Pancreas (tissue), 10 donors: Measurements from ENCODE around the gene EHD4. TPM values are rescaled to one million over a fixed set of nuclear protein-coding genes. Genes with fewer than 3 reads are reported as not detected.

Experiments used
- ATAC-seq, 4 donors: fragments of 200-7000 bp; cut with Tn5 transposase; one replicate each; pipeline versions ENCODE4 v1.8.0 to v1.9.1; 2020; ENCODE audit warnings: mild to moderate bottlenecking in 4 of 4, moderate library complexity in 4 of 4
- DNase-seq, 6 donors: peaks; one replicate each; pipeline ENCODE4 v3.0.0-alpha.2; 2020
- FAIRE-seq: peaks from 2 replicates; lab custom pipeline; 2012; peaks lifted over from hg19 to GRCh38; lab: Jason Lieb, UNC
- H3K27ac ChIP-seq, 4 donors: fragments of 200-600 bp; sonication (generic); 1 replicate in 3 of 4; 2 replicates in 1 of 4; pipeline versions ENCODE4 v1.5.0 to v1.8.0; 2020
- H3K27me3 ChIP-seq, 4 donors: fragments of 200-600 bp; one replicate each; pipeline ENCODE4 v1.8.0; 2021
- H3K36me3 ChIP-seq, 3 donors: fragments of 200-600 bp; sonication (generic) in 1 of 3; one replicate each; pipeline versions ENCODE4 v1.5.0 to v1.8.0; 2020 to 2021
- H3K4me1 ChIP-seq, 3 donors: fragments of 200-600 bp; one replicate each; pipeline ENCODE4 v1.8.0; 2021
- H3K4me3 ChIP-seq, 4 donors: fragments of 200-600 bp; sonication (generic) in 2 of 4; one replicate each; pipeline versions ENCODE4 v1.5.0 to v1.8.0; 2020 to 2021
- H3K9me3 ChIP-seq, 4 donors: fragments of 200-600 bp; one replicate each; pipeline ENCODE4 v1.8.0; 2021
- WGBS, 2 donors: extraction: QIAGEN DNeasy Blood & Tissue Kit; methylation state at CpG; one replicate each; pipeline ENCODE4 v1.1.7; 2013; 5-methylcytosine and 5-hydroxymethylcytosine counted together
- intact Hi-C, 3 donors: fragments of 100-400 bp; cut with DNase I; formaldehyde crosslinking; loops; one replicate each; pipeline versions ENCODE4 v1.11.1 to v1.14.2; 2022
- polyA plus RNA-seq, 2 donors: library from polyadenylated mRNA; stranded (reverse); fragments of 200-250 nt; gene quantifications; one replicate each; pipeline ENCODE4 v1.2.3, GENCODE V29; 2013
- total RNA-seq, 6 donors: library from RNA; stranded (reverse); fragmentation: NEBNext Ultra II Directional in 4 of 6; extraction: Animal tissue kit (Norgen Biotek cat#: 25700) in 4 of 6; gene quantifications; one replicate each; pipeline versions ENCODE4 v1.2.1 to v1.2.4, GENCODE V29; 2021 to 2023
- TF ChIP-seq, protein P1 (sequence below), 4 donors: fragments of 200-600 bp; sonication (generic) in 3 of 4; IDR thresholded peaks; one replicate each; pipeline versions ENCODE4 v1.5.0 to v1.8.0; 2021; ENCODE audit warnings: antibody characterized with exemption in 4 of 4
- donor health status: healthy with polysubstance abuse.
- donor health status: DM: no; HTN: no; CAD: no; lungs with moderate emphysema.
- donor health status: DM: no; HTN: no; CAD: no.
- donor health status: control.
- donor health status: control.
- donor health status: Bipolar disorder and iron deficiency.
- donor health status: DM: yes; HTN: yes; CAD: no.
- donor health status: DM: no; HTN: no; CAD: no.
- donor health status: DM: no; HTN: no; CAD: no.
- donor health status: DM: yes; HTN: yes; CAD: no.

Gene EHD4
- total and polyA plus RNA-seq, 8 donors = 8.1 to 22.8 (median 8.5) TPM

DNA sequence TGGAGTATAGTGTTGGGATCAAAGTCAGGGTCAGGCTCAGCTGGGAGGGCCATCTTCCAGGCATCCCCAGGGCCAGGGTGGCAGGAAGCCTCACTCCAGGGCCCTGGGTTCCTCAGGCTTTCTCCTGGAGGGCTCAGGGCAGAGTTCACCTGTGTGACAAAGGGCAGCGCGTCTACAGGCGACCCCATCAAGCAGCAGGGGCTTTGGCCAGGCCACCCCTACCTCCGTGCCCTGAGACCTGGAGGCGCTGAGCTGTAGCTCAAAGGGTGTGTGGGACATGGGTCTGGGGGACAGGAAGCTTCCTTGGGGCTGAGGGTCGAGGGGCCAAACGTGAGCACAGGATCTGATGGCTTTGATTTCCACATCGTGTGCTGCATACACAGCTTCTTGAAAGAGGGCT is 91.3 kb downstream of the EHD4 start:
- no peaks in the 10 kb centered on the region for H3K9me3 ChIP-seq
- H3K36me3 ChIP-seq = no peaks in the 10 kb centered on the region
- 94 to 96% methylated on average over 8 of the region's 8 CpGs for WGBS, 2 donors
- H3K4me3 ChIP-seq = no peak overlapping the region
- TF ChIP-seq, protein P1, sequence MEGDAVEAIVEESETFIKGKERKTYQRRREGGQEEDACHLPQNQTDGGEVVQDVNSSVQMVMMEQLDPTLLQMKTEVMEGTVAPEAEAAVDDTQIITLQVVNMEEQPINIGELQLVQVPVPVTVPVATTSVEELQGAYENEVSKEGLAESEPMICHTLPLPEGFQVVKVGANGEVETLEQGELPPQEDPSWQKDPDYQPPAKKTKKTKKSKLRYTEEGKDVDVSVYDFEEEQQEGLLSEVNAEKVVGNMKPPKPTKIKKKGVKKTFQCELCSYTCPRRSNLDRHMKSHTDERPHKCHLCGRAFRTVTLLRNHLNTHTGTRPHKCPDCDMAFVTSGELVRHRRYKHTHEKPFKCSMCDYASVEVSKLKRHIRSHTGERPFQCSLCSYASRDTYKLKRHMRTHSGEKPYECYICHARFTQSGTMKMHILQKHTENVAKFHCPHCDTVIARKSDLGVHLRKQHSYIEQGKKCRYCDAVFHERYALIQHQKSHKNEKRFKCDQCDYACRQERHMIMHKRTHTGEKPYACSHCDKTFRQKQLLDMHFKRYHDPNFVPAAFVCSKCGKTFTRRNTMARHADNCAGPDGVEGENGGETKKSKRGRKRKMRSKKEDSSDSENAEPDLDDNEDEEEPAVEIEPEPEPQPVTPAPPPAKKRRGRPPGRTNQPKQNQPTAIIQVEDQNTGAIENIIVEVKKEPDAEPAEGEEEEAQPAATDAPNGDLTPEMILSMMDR (IDR thresholded peaks at IDR 0.05) = no peak
- FAIRE-seq (no peak), ATAC-seq (no peak), DNase-seq (peak in 1 of 6 donors; percentile 62)
- H3K27me3 ChIP-seq = no peaks in the 10 kb centered on the region
- intact Hi-C loops = no loop called here
- no peak overlapping the region for H3K27ac ChIP-seq
- peaks cover 0 to 9% (median 7%) of the 10 kb centered on the region in 3 donors for H3K4me1 ChIP-seq

DNA sequence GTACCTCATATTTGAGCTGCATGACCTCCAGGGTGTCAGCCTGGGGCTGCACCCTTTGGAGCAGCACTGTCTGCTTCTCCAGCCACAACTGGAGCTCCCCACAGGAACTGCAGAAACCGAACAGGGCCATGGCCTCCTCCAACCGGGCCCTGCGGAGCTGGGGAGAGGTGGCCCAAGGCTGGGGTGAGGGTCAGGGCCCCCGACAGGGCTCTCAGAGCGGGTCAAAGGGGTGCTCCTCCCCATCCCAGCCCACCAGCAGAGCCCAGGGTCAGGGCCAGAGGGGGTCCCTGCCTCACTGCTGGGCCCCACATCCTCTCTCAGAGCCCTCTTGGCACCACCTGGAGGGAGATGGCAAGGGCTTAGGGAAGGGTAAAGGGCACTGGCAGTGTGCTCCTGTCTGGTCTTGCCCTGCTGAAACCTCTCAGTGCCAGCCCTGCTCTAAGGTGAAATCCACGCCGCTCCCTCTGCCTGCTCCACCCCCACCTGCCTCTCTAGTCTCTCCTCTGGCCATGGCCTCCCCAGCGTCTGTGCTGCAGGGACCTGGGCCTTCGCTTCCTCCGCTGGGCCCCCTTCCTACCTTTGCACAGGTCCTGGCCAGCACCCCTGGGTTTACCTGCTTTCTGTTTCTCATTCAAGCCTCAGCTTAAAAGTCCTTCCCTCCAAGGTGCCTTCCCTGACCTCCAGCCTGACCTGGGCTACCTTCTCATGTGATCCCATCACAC is 92.0 kb downstream of the EHD4 start:
- ATAC-seq (no peak), FAIRE-seq (no peak), DNase-seq (peak in 1 of 6 donors; percentile 59)
- TF ChIP-seq, protein P1 (IDR thresholded peaks at IDR 0.05) = no peak
- H3K4me1 ChIP-seq = peaks cover 0 to 9% (median 7%) of the 10 kb centered on the region in 3 donors
- no peak overlapping the region for H3K4me3 ChIP-seq
- H3K27me3 ChIP-seq = no peaks in the 10 kb centered on the region
- intact Hi-C loops = no loop called here
- no peaks in the 10 kb centered on the region for H3K9me3 ChIP-seq
- 95 to 96% methylated on average over 10 of the region's 10 CpGs for WGBS, 2 donors
- H3K36me3 ChIP-seq = no peaks in the 10 kb centered on the region
- H3K27ac ChIP-seq = no peak overlapping the region

DNA sequence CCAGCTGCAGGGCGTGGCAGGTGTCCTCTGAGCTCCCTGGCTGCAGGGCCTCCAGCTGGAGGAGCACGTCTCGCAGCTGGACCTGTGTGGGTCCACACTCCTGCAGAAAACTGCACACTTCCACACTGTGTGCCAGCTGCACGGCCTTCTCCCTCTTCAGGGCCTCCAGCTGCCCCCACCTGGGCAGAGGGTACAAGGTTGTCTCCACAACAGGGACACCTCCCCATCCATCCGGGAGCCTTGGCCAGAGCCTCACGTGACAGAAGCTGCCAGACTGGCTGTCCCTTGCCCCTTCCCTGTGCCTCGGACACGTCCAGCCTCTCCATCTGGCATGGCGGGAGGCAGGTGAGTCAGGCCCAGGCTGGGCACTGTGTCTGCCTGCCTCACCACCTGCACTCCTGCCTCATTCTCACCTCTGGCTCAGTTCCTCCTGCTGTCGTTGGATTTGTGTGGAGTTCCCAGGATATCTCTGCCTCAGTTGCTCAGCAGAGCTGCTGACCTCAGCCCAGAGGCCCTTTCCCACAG is 93.0 kb downstream of the EHD4 start:
- Histone ChIP-seq H3K36me3 (no peaks in the 10 kb centered on the region), H3K4me3 (no peak overlapping the region), H3K27ac (no peak overlapping the region), H3K4me1 (peaks cover 0 to 9% (median 7%) of the 10 kb centered on the region in 3 donors), H3K27me3 (no peaks in the 10 kb centered on the region), H3K9me3 (no peaks in the 10 kb centered on the region)
- WGBS, 2 donors = 93 to 97% methylated on average over 10 of the region's 10 CpGs
- ATAC-seq = no peak
- no peak for FAIRE-seq
- TF ChIP-seq, protein P1 (IDR thresholded peaks at IDR 0.05) = no peak
- intact Hi-C loops = no loop called here
- DNase-seq = peak in 1 of 6 donors; percentile 75

DNA sequence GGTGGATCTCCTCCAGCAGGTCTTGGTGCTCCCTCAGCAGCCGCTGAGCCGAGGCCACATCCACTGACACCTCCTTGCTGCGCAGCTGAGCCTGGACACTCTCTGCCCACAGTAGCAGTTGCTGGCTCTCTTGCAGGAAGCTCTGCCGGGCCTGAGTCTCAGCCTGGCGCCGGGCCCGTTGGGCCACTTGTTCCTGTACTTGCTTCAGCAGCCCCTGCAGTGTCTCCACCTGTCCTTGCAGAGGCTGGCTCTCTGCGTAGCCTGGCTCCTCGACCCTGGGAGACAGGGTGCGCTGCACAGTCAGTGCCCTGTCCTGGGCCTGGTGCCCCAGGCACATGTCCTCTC is 94.0 kb downstream of the EHD4 start:
- FAIRE-seq = no peak
- H3K4me3 ChIP-seq = no peak overlapping the region
- 91 to 94% methylated on average over 10 of the region's 10 CpGs for WGBS, 2 donors
- peak in 1 of 6 donors; percentile 67 for DNase-seq
- H3K27me3 ChIP-seq = no peaks in the 10 kb centered on the region
- H3K4me1 ChIP-seq = peaks cover 0 to 9% (median 7%) of the 10 kb centered on the region in 3 donors
- no peaks in the 10 kb centered on the region for H3K9me3 ChIP-seq
- no peaks in the 10 kb centered on the region for H3K36me3 ChIP-seq
- intact Hi-C loops = no loop called here
- no peak for ATAC-seq
- TF ChIP-seq, protein P1 (IDR thresholded peaks at IDR 0.05) = no peak
- H3K27ac ChIP-seq = no peak overlapping the region
